ENCODE measurements around the gene PLPP4.

DNA sequence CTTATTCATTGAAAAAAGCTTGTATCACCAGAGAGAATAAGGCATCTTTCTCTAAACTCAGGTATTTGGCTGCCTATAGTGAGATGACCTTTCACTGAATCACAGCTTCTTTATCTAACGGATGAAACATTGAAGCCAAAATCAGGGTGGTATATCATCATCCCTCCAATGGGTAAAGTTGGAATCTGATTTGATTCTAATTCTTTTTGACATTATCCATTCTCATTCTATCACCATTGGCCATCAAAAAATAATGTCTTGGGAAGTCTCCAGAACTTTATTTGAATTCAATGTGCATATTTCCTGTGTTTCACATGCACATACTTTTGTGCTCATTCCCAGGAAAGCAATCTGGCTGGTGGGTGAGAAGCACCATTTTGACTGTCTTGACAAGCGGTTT, 95.2 kb downstream of the PLPP4 start:
- TF ChIP-seq, protein P1, sequence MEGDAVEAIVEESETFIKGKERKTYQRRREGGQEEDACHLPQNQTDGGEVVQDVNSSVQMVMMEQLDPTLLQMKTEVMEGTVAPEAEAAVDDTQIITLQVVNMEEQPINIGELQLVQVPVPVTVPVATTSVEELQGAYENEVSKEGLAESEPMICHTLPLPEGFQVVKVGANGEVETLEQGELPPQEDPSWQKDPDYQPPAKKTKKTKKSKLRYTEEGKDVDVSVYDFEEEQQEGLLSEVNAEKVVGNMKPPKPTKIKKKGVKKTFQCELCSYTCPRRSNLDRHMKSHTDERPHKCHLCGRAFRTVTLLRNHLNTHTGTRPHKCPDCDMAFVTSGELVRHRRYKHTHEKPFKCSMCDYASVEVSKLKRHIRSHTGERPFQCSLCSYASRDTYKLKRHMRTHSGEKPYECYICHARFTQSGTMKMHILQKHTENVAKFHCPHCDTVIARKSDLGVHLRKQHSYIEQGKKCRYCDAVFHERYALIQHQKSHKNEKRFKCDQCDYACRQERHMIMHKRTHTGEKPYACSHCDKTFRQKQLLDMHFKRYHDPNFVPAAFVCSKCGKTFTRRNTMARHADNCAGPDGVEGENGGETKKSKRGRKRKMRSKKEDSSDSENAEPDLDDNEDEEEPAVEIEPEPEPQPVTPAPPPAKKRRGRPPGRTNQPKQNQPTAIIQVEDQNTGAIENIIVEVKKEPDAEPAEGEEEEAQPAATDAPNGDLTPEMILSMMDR (IDR thresholded peaks at IDR 0.05; ENCODE audit: borderline replicate concordance, extremely low read depth, low read length, poor library complexity, severe bottlenecking): no peak
- TF ChIP-seq EZH2 (IDR thresholded peaks at IDR 0.05; ENCODE audit: borderline replicate concordance, low read depth, low read length, severe bottlenecking): no peak

Data from DND-41 (cell line).